ENCODE data around the gene MRPS21. TPM values are rescaled to one million over a fixed set of nuclear protein-coding genes. Genes with fewer than 3 reads are reported as not detected.

Gene MRPS21
- total RNA-seq, 4 donors from 2014 or later: 31.4 to 55.5 (median 44.3) TPM

DNA sequence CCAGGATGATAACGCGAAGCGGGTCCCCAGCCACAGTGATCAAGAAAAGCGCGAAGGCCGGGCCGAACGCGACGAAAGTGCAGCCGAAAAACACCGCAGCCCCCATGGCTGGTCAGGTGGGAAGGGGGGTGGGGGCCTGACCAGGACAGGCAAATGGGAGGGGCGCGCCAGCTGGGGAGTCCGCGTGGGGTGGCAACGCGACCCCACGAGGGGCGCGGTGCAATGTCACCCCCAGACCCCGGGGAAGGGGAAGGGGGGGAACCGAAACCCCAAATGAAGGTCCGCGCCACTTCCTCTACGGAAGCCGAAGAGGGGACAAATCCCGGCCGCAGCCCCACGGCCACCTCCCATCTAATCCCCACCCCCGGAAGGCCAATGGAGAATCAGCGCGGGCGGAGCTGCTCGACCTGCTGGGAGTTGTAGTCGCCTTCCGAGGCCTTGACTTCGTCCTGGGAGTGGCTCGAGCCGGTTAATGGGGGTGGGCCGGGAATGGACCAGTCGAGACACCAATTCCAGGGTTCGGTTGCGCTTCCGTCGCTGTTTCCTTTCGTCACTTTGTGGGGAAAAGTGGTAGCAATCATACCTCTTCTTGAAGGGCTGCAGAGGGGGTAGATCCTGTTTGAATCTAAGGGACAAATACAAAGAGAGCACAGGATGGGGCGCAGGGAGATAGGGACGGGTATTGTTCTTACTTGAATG is 24.8 kb upstream of the MRPS21 start, which contains the start of gene APH1A:
TSS of gene APH1A (minus strand) at position 312 of the 699 bp plus-strand sequence. CDS start at position 106, 206 bp downstream.
- no peaks in the 10 kb centered on the region for H3K9me3 ChIP-seq
- TF ChIP-seq CTCF (IDR thresholded peaks at IDR 0.05) (peak in 2 of 5 experiments; percentile 10 to 25), POLR2A (IDR thresholded peaks at IDR 0.05) (peak; percentile 46 to 65), EP300 (IDR thresholded peaks at IDR 0.05) (peak; percentile 85 to 90)
- H3K4me1 ChIP-seq: peaks cover 0 to 45% (median 17%) of the 10 kb centered on the region in 4 donors
- peaks cover 0 to 35% (median 18%) of the 10 kb centered on the region in 3 donors for H3K36me3 ChIP-seq
- peak within 1 kb of the TSS; percentile 59 to 99 (median 84) for H3K4me3 ChIP-seq
- peak; percentile 92 to 94 for DNase-seq (ENCODE audit: low spot score in 2 of 2)
- WGBS, 2 donors: 1 to 3% methylated on average over 24 to 48 of the region's 49 CpGs
- H3K27ac ChIP-seq: peak within 1 kb of the TSS; percentile 76 to 99 (median 91)
- H3K27me3 ChIP-seq: no peaks in the 10 kb centered on the region

- peaks cover 0 to 29% (median 18%) of the 10 kb centered on the region in 3 donors for H3K36me3 ChIP-seq
- H3K4me3 ChIP-seq: peak overlapping the region; percentile 59 to 99 (median 84)
- no peak for DNase-seq (ENCODE audit: low spot score in 2 of 2)
- peaks cover 0 to 46% (median 19%) of the 10 kb centered on the region in 4 donors for H3K4me1 ChIP-seq
- 26 to 29% methylated on average over 10 of the region's 10 CpGs for WGBS, 2 donors
- H3K9me3 ChIP-seq: no peaks in the 10 kb centered on the region
- no peaks in the 10 kb centered on the region for H3K27me3 ChIP-seq
- TF ChIP-seq EP300 (IDR thresholded peaks at IDR 0.05): no peak
- no peak for TF ChIP-seq POLR2A (IDR thresholded peaks at IDR 0.05)
- no peak for TF ChIP-seq CTCF (IDR thresholded peaks at IDR 0.05)
- peak overlapping the region; percentile 76 to 99 (median 91) for H3K27ac ChIP-seq
Measured at GRCh38 chr1:150269451-150269850, 24.2 kb upstream of the MRPS21 start.

GRCh38 chr1:150271291-150271959 is 22.2 kb upstream of the MRPS21 start:
- Histone ChIP-seq H3K36me3 (peaks cover 0 to 9% (median 5%) of the 10 kb centered on the region in 3 donors), H3K4me3 (no peak overlapping the region), H3K9me3 (no peaks in the 10 kb centered on the region), H3K27ac (peak overlapping the region; percentile 38 to 82 (median 62)), H3K4me1 (peaks cover 0 to 46% (median 19%) of the 10 kb centered on the region in 4 donors), H3K27me3 (no peaks in the 10 kb centered on the region)
- DNase-seq (ENCODE audit: low spot score in 2 of 2): no peak
- 94 to 95% methylated on average over 7 of the region's 7 CpGs for WGBS, 2 donors
- TF ChIP-seq CTCF (IDR thresholded peaks at IDR 0.05) (no peak), EP300 (IDR thresholded peaks at IDR 0.05) (no peak), POLR2A (IDR thresholded peaks at IDR 0.05) (no peak)

DNA sequence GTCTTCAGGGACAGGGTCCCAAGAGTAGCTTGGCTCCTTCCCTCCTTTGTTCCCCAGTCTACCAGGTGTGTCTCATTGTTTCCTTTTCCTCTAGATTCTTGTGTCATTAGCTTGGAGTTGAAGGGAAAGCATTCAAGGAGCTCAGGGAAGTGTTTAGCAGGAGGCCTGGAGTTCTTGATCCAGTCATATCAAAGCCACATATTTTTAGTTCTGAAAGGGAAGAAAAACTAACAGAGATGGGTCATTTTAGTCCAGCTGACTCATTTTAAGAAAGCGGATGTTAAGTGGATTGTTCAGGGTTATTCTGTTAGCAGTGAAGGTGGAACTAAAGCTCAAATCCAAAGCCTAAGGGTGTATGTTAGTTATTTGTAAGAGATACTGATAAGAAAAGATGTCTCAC is 20.4 kb upstream of the MRPS21 start:
- no peak for DNase-seq (ENCODE audit: low spot score in 2 of 2)
- Histone ChIP-seq H3K4me3 (peak overlapping the region in 1 of 4 donors; percentile 30), H3K27ac (peak overlapping the region in 3 of 4 donors; percentile 45 to 82 (median 80)), H3K36me3 (no peaks in the 10 kb centered on the region), H3K9me3 (no peaks in the 10 kb centered on the region), H3K4me1 (peaks cover 0 to 31% (median 7%) of the 10 kb centered on the region in 4 donors), H3K27me3 (no peaks in the 10 kb centered on the region)
- TF ChIP-seq EP300 (IDR thresholded peaks at IDR 0.05) (no peak), CTCF (IDR thresholded peaks at IDR 0.05) (no peak), POLR2A (IDR thresholded peaks at IDR 0.05) (no peak)
- 39 to 59% methylated on average over 1 of the region's 1 CpG for WGBS, 2 donors
